Stomach smooth muscle (tissue), 2 donors: ENCODE data around the gene OPHN1.

Experiments
- H3K27ac ChIP-seq: one replicate; pipeline ENCODE4 v1.7.0; 2013; ENCODE audit warnings: mild to moderate bottlenecking, low read length, inconsistent platforms
- H3K27me3 ChIP-seq, 2 donors: one replicate each; pipeline ENCODE4 v1.7.0; 2013; ENCODE audit warnings: low read length in 2 of 2; ENCODE audit not compliant: insufficient read depth in 2 of 2, control insufficient read depth in 1 of 2
- H3K36me3 ChIP-seq, 2 donors: one replicate each; pipeline ENCODE4 v1.7.0; 2013; ENCODE audit warnings: low read length in 2 of 2; ENCODE audit not compliant: control insufficient read depth in 2 of 2, insufficient read depth in 2 of 2
- H3K4me1 ChIP-seq: one replicate; pipeline ENCODE4 v1.7.0; 2013; ENCODE audit warnings: low read length; ENCODE audit not compliant: control insufficient read depth, insufficient read depth
- H3K4me3 ChIP-seq, 2 donors: one replicate each; pipeline ENCODE4 v1.7.0; 2013; ENCODE audit warnings: low read length in 2 of 2
- H3K9ac ChIP-seq, 2 donors: one replicate each; pipeline ENCODE4 v1.7.0; 2013; ENCODE audit warnings: low read length in 2 of 2, mild to moderate bottlenecking in 1 of 2
- H3K9me3 ChIP-seq, 2 donors: one replicate each; pipeline ENCODE4 v1.7.0; 2013; ENCODE audit warnings: low read length in 2 of 2; ENCODE audit not compliant: control insufficient read depth in 2 of 2
- donor health status: healthy.
- donor health status: Pancreatic carcinoma.

Gene OPHN1

GRCh38 chrX:68185161-68185560 is 248.1 kb downstream of the OPHN1 start:
- Histone ChIP-seq H3K36me3 (no peaks in the 10 kb centered on the region), H3K4me3 (no peak overlapping the region), H3K9ac (no peak overlapping the region), H3K9me3 (no peaks in the 10 kb centered on the region), H3K27ac (no peak overlapping the region), H3K27me3 (no peaks in the 10 kb centered on the region), H3K4me1 (no peaks in the 10 kb centered on the region)

- H3K4me3 ChIP-seq: no peak overlapping the region
- no peaks in the 10 kb centered on the region for H3K4me1 ChIP-seq
- H3K9ac ChIP-seq: no peak overlapping the region
- no peaks in the 10 kb centered on the region for H3K9me3 ChIP-seq
- no peak overlapping the region for H3K27ac ChIP-seq
- no peaks in the 10 kb centered on the region for H3K36me3 ChIP-seq
- no peaks in the 10 kb centered on the region for H3K27me3 ChIP-seq
Measured at GRCh38 chrX:68183612-68184214, 249.6 kb downstream of the OPHN1 start.

- Histone ChIP-seq H3K9ac (no peak overlapping the region), H3K27ac (no peak overlapping the region), H3K27me3 (no peaks in the 10 kb centered on the region), H3K9me3 (no peaks in the 10 kb centered on the region), H3K4me1 (no peaks in the 10 kb centered on the region), H3K36me3 (no peaks in the 10 kb centered on the region), H3K4me3 (no peak overlapping the region)
Measured at GRCh38 chrX:68180579-68180978, 252.7 kb downstream of the OPHN1 start.

- Histone ChIP-seq H3K27me3 (no peaks in the 10 kb centered on the region), H3K9ac (no peak overlapping the region), H3K4me3 (no peak overlapping the region), H3K4me1 (no peaks in the 10 kb centered on the region), H3K9me3 (no peaks in the 10 kb centered on the region), H3K27ac (no peak overlapping the region), H3K36me3 (no peaks in the 10 kb centered on the region)
Measured at GRCh38 chrX:68179355-68179754, 253.9 kb downstream of the OPHN1 start.

GRCh38 chrX:68177542-68177941 is 255.8 kb downstream of the OPHN1 start:
- Histone ChIP-seq H3K9me3 (no peaks in the 10 kb centered on the region), H3K36me3 (no peaks in the 10 kb centered on the region), H3K27ac (no peak overlapping the region), H3K9ac (no peak overlapping the region), H3K27me3 (no peaks in the 10 kb centered on the region), H3K4me1 (no peaks in the 10 kb centered on the region), H3K4me3 (no peak overlapping the region)

- no peak overlapping the region for H3K9ac ChIP-seq
Measured at GRCh38 chrX:68175562-68175961, 257.7 kb downstream of the OPHN1 start.

GRCh38 chrX:68163441-68163840 is 269.9 kb downstream of the OPHN1 start:
- H3K9ac ChIP-seq: no peak overlapping the region
- no peaks in the 10 kb centered on the region for H3K4me1 ChIP-seq
- no peak overlapping the region for H3K4me3 ChIP-seq
- H3K27me3 ChIP-seq: no peaks in the 10 kb centered on the region
- no peaks in the 10 kb centered on the region for H3K36me3 ChIP-seq
- no peaks in the 10 kb centered on the region for H3K9me3 ChIP-seq
- no peak overlapping the region for H3K27ac ChIP-seq

More at GRCh38 chrX:68175562-68175961, 257.7 kb downstream of the OPHN1 start:
- H3K36me3 ChIP-seq: no peaks in the 10 kb centered on the region
- no peak overlapping the region for H3K27ac ChIP-seq
- no peaks in the 10 kb centered on the region for H3K27me3 ChIP-seq
- H3K9me3 ChIP-seq: no peaks in the 10 kb centered on the region
- no peaks in the 10 kb centered on the region for H3K4me1 ChIP-seq
- H3K4me3 ChIP-seq: no peak overlapping the region

- no peaks in the 10 kb centered on the region for H3K27me3 ChIP-seq
- no peak overlapping the region for H3K9ac ChIP-seq
- H3K27ac ChIP-seq: no peak overlapping the region
- H3K4me3 ChIP-seq: no peak overlapping the region
- H3K4me1 ChIP-seq: no peaks in the 10 kb centered on the region
- no peaks in the 10 kb centered on the region for H3K9me3 ChIP-seq
- no peaks in the 10 kb centered on the region for H3K36me3 ChIP-seq
Measured at GRCh38 chrX:68147848-68148247, 285.4 kb downstream of the OPHN1 start.

GRCh38 chrX:68146054-68146453 is 287.2 kb downstream of the OPHN1 start:
- no peaks in the 10 kb centered on the region for H3K27me3 ChIP-seq
- H3K27ac ChIP-seq: no peak overlapping the region
- no peaks in the 10 kb centered on the region for H3K36me3 ChIP-seq
- no peak overlapping the region for H3K4me3 ChIP-seq
- no peaks in the 10 kb centered on the region for H3K4me1 ChIP-seq
- H3K9ac ChIP-seq: no peak overlapping the region
- H3K9me3 ChIP-seq: no peaks in the 10 kb centered on the region

GRCh38 chrX:68139791-68140190 is 293.5 kb downstream of the OPHN1 start:
- no peak overlapping the region for H3K9ac ChIP-seq
- no peaks in the 10 kb centered on the region for H3K36me3 ChIP-seq
- H3K9me3 ChIP-seq: no peaks in the 10 kb centered on the region
- no peak overlapping the region for H3K4me3 ChIP-seq
- no peaks in the 10 kb centered on the region for H3K4me1 ChIP-seq
- H3K27me3 ChIP-seq: no peaks in the 10 kb centered on the region
- H3K27ac ChIP-seq: no peak overlapping the region

- H3K36me3 ChIP-seq: no peaks in the 10 kb centered on the region
- H3K27ac ChIP-seq: no peak overlapping the region
- H3K9me3 ChIP-seq: no peaks in the 10 kb centered on the region
- no peak overlapping the region for H3K4me3 ChIP-seq
- no peaks in the 10 kb centered on the region for H3K4me1 ChIP-seq
- H3K9ac ChIP-seq: no peak overlapping the region
- no peaks in the 10 kb centered on the region for H3K27me3 ChIP-seq
Measured at GRCh38 chrX:68133181-68133580, 300.1 kb downstream of the OPHN1 start.
